Epithelial cell of esophagus (primary cell): ENCODE results near the gene FBP2.
"Not testable (repeated sequence)": the region's sequence is repeated elsewhere in the genome, so short reads cannot be mapped to it uniquely, and the experiment has no call there.

ENCODE experiments used
- DNase-seq: peaks from one replicate; pipeline ENCODE4 v3.0.0; 2010; ENCODE audit warnings: low read depth
- H3K4me3 ChIP-seq: 2 replicates; pipeline ENCODE4 v1.5.1; 2011; ENCODE audit warnings: mild to moderate bottlenecking, low read length, control low read depth
- TF ChIP-seq, protein P1 (sequence below): IDR thresholded peaks from 2 replicates; pipeline ENCODE4 v1.5.1; 2011; ENCODE audit warnings: low read depth, mild to moderate bottlenecking, low read length, control low read depth, inconsistent platforms; ENCODE audit not compliant: insufficient read depth; ENCODE audit errors: missing control alignments

The FBP2 gene

DNA sequence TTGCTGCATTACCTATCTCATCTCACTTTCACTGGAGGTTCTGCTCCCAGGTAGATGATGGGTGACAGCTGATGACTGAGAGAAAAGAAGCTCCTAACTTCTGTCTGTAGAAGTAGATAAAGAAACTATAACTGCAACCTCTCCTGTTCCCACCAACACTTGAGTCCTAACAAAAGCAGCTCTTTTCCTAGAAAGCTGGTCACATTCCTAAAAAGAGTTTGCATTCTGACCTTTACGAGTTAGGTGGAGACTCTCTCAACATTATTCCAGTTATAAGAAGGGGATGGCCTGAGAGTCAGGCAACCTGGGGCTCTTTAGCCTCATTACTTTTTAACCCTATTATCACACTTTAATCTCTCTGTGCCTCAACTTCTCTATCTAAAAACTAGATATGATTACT lies 47.7 kb downstream of the FBP2 start:
- no peak for DNase-seq
- no peak overlapping the region for H3K4me3 ChIP-seq
- TF ChIP-seq, protein P1, sequence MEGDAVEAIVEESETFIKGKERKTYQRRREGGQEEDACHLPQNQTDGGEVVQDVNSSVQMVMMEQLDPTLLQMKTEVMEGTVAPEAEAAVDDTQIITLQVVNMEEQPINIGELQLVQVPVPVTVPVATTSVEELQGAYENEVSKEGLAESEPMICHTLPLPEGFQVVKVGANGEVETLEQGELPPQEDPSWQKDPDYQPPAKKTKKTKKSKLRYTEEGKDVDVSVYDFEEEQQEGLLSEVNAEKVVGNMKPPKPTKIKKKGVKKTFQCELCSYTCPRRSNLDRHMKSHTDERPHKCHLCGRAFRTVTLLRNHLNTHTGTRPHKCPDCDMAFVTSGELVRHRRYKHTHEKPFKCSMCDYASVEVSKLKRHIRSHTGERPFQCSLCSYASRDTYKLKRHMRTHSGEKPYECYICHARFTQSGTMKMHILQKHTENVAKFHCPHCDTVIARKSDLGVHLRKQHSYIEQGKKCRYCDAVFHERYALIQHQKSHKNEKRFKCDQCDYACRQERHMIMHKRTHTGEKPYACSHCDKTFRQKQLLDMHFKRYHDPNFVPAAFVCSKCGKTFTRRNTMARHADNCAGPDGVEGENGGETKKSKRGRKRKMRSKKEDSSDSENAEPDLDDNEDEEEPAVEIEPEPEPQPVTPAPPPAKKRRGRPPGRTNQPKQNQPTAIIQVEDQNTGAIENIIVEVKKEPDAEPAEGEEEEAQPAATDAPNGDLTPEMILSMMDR = no peak

DNA sequence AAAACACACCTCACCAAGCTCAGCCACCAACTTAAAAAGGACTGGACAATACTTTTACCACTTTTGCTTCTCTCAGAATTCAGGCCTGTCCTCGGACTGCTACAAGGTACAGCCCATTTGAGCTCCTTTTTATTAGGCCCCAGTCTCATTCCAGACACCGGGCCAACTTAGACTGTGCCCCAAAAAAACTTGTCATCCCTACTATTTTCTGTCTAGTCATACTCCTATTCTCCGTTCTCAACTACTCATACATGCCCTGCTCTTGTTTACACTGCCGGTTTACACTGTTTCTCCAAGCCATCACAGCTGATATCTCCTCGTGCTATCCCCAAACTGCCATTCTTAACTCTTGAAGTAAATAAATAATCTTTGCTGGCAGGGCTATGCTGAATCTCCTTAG lies 49.3 kb downstream of the FBP2 start:
- not testable (repeated sequence) for H3K4me3 ChIP-seq, DNase-seq

DNA sequence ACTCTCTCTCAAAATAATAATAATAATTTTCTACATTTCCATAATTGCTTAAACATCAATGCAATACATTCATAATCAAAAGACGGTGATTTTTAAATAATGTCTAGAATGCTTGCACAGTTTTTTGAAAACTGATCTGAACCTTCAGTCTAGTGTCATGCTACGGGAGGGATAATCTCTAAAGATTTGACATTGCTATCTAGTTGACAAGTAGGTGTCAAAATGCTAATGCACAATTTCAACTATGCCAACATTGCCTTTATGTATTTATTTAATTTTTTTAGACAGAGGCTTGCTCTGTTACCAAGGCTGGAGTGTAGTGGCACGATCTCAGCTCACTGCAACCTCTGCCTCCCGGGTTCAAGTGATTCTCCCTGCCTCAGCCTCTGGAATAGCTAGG lies 54.7 kb downstream of the FBP2 start:
- H3K4me3 ChIP-seq = no peak overlapping the region
- no peak for DNase-seq
- TF ChIP-seq, protein P1 = no peak

DNA sequence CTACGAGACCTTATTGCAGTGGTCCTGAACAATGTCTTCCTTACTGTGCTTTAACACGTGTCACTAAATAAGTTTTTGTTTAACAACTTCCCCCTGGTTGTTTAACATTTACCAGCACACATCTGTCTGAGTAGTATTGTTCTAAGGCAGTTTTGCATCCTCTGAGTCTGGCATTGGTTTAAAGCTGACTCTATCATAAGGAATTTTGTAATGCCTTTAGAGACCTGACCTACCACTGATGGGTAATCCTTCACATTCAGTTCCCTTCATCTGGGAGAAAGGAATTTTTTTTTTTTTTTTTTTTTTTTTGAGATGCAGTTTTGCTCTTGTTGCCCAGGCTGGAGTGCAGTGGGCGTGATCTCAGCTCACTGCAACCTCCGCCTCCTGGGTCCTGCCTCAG lies 58.7 kb downstream of the FBP2 start:
- TF ChIP-seq, protein P1 = no peak
- DNase-seq = no peak

DNA sequence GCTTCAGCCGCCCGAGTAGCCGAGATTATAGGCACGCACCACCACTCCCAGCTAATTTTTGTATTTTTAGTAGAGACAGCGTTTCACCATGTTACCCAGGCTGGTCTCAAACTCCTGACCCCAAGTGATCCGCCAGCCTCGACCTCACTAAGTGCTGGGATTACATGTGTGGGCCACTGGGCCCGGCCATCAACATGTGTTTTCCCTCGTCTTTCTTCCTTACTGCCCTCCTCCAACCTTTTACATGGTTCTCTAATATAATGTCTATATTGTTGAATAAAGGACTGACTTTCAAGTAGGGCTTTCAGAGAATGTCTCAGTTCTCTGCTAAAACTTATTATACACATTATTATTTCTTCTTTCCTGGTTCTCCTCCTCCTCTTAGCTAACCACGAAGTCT lies 60.0 kb downstream of the FBP2 start:
- TF ChIP-seq, protein P1 = no peak
- no peak overlapping the region for H3K4me3 ChIP-seq
- DNase-seq = no peak

More for the DNA sequence above, 58.7 kb downstream of the FBP2 start:
- no peak overlapping the region for H3K4me3 ChIP-seq

DNA sequence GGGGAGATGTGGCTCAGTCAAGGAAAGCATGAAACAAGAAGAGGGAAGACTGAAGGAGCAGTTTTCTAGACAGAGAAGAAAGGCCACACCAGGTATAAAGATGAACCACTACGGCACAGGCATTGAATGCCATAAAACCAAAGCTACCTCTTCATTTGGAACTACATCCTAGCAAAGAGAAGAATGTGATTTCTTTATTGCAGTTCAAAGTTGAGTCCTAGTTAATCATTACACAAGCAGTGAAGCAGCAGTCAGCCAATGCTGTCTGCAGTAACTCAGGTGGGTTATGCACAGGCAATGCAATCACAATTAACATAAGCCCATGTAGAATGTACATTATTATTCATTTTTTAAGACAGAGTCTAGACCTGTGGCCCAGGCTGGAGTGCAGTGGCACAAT lies 60.5 kb downstream of the FBP2 start:
- no peak for DNase-seq
- TF ChIP-seq, protein P1 = no peak
- no peak overlapping the region for H3K4me3 ChIP-seq

DNA sequence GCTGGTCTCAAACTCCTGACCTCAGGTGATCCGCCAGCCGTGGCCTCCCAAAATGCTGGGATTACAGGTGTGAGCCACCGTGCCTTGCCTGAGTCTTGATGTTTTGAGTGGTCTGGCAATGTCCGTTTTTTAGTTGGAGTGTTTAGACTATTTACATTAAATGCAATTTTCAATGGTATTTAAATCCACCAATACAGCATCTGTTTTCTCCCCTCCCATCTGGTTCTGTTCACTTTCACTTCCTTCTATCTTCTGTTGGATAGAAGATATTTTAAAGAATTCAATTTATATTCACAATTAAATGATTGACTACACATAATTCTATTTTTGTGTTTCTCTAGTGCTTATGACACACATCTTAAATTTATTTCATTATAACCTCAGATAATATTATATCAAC lies 64.7 kb downstream of the FBP2 start:
- TF ChIP-seq, protein P1 = no peak
- H3K4me3 ChIP-seq = no peak overlapping the region
- DNase-seq = no peak

DNA sequence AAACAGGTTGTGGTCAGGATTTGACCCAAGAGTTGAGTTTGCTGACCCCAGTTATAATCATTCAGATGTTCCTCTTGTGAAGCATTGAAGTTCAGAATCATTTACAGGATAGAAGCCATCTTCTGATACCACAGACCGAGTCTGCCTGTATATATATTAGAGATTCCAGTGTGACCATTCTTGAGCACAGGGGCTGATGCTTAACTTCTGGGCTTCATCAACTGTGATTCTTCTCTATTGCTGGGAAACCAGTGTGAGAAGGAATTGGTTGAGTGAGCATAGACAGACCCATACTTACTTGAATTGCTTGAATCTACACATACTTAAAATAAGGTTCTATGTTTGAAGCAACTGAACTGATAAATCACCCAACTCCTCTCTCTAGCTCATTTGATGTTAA lies 66.7 kb downstream of the FBP2 start:
- DNase-seq = no peak
- TF ChIP-seq, protein P1 = no peak
- no peak overlapping the region for H3K4me3 ChIP-seq
